GM12878 (cell line): ENCODE measurements around the gene FGF14. TPM values are rescaled to one million over a fixed set of nuclear protein-coding genes. Genes with fewer than 3 reads are reported as not detected.

Experiments
- ATAC-seq: fragments of 200-7000 bp; cut with Tn5 transposase; 3 replicates; pipeline ENCODE4 v1.9.1; 2020; ENCODE audit warnings: mild to moderate bottlenecking, moderate library complexity
- BruUV-seq: library from RNA; stranded (reverse); fragments of 400-500 nt; replicated peaks from 2 replicates; lab custom pipeline; 2021; lab: Mats Ljungman, UMichigan
- CTCF ChIA-PET: fragments of 300-600 bp; sonication (Branson Sonifier 250); formaldehyde crosslinking; extraction: SDS; loops from one replicate; lab custom pipeline; 2021; ENCODE audit warnings: inconsistent platforms; lab: Yijun Ruan, JAX
- POLR2A ChIA-PET: fragments of 350-600 bp; formaldehyde crosslinking; extraction: SDS; loops from one replicate; lab custom pipeline; 2021; ENCODE audit warnings: inconsistent platforms; lab: Charles Lee
- RAD21 ChIA-PET: fragments of 300-600 bp; sonication (Branson Sonifier 250); formaldehyde crosslinking; loops from one replicate; lab custom pipeline; 2023; ENCODE audit warnings: antibody characterized with exemption; ENCODE audit not compliant: unreplicated experiment; lab: Charles Lee
- SMC1A ChIA-PET: fragments of 300-600 bp; sonication (Branson Sonifier 250); formaldehyde crosslinking; loops from one replicate; lab custom pipeline; 2023; ENCODE audit not compliant: unreplicated experiment, uncharacterized antibody; lab: Charles Lee
- DNase-seq: peaks from one replicate; pipeline ENCODE4 v3.0.0-alpha.2; 2011; ENCODE audit warnings: low read depth, low spot score
- FAIRE-seq: peaks from 3 replicates; lab custom pipeline; 2011; peaks lifted over from hg19 to GRCh38; lab: Jason Lieb, UNC
- H2AFZ ChIP-seq: 2 replicates; pipeline ENCODE4 v1.6.0; 2011; ENCODE audit warnings: low read depth, low read length, control low read depth; ENCODE audit not compliant: control insufficient read depth
- H3K27ac ChIP-seq: 2 replicates; pipeline ENCODE4 v1.5.1; 2011; ENCODE audit warnings: control low read depth; ENCODE audit not compliant: control insufficient read depth, insufficient read depth
- H3K27me3 ChIP-seq, 2 experiments: replicated peaks in 1 of 2; 2 replicates each; pipeline versions ENCODE4 v1.6.0 to v1.6.1; 2011; ENCODE audit warnings: low read length in 1 of 2; ENCODE audit not compliant: control insufficient read depth in 2 of 2, insufficient read depth in 2 of 2
- H3K36me3 ChIP-seq, 2 experiments: 2 replicates each; pipeline ENCODE4 v1.5.1; 2011; ENCODE audit warnings: low read length in 1 of 2; ENCODE audit not compliant: control insufficient read depth in 2 of 2, insufficient read depth in 2 of 2
- H3K4me1 ChIP-seq: 2 replicates; pipeline ENCODE4 v1.6.1; 2011; ENCODE audit warnings: mild to moderate bottlenecking, low read length, moderate library complexity, mixed read lengths; ENCODE audit not compliant: control insufficient read depth, insufficient read depth
- H3K4me2 ChIP-seq: 2 replicates; pipeline ENCODE4 v1.6.0; 2011; ENCODE audit warnings: control low read depth; ENCODE audit not compliant: control insufficient read depth, insufficient read depth
- H3K4me3 ChIP-seq: fragments of 200-600 bp; sonication (generic); 2 replicates; pipeline ENCODE4 v1.5.1; 2016
- H3K79me2 ChIP-seq: 2 replicates; pipeline ENCODE4 v1.6.0; 2011; ENCODE audit warnings: low read length; ENCODE audit not compliant: control insufficient read depth, insufficient read depth
- H3K9ac ChIP-seq: 2 replicates; pipeline ENCODE4 v1.8.0; 2011; ENCODE audit warnings: low read length, control low read depth, mixed read lengths; ENCODE audit not compliant: control insufficient read depth, insufficient read depth
- H3K9me3 ChIP-seq: replicated peaks from 3 replicates; pipeline ENCODE4 v1.5.1; 2011; ENCODE audit warnings: mild to moderate bottlenecking, low read length; ENCODE audit not compliant: control insufficient read depth, insufficient read depth
- H4K20me1 ChIP-seq: 2 replicates; pipeline ENCODE4 v1.6.0; 2011; ENCODE audit not compliant: control insufficient read depth, insufficient read depth
- ATF2 ChIP-seq: IDR thresholded peaks from 2 replicates; pipeline ENCODE4 v1.6.1; 2012; ENCODE audit warnings: low read length, inconsistent platforms
- ATF7 ChIP-seq: fragments of 450-650 bp; IDR thresholded peaks from 2 replicates; pipeline ENCODE4 v1.6.1; 2016; ENCODE audit warnings: low read depth, mild to moderate bottlenecking
- CHD4 ChIP-seq: fragments of 200-600 bp; sonication (generic); IDR thresholded peaks from 2 replicates; pipeline ENCODE4 v1.6.1; 2016; ENCODE audit warnings: mild to moderate bottlenecking
- E2F4 ChIP-seq: IDR thresholded peaks from 2 replicates; pipeline ENCODE4 v1.6.1; 2012; ENCODE audit warnings: low read depth, low read length, improper control_type of control experiment
- FOS ChIP-seq: IDR thresholded peaks from 3 replicates; pipeline ENCODE4 v1.6.1; 2011; ENCODE audit warnings: borderline replicate concordance; ENCODE audit not compliant: insufficient read length; ENCODE audit errors: extremely low read depth
- FOXM1 ChIP-seq: IDR thresholded peaks from 2 replicates; pipeline ENCODE4 v1.6.1; 2012; ENCODE audit warnings: low read depth, mild to moderate bottlenecking, inconsistent platforms, low read length, moderate library complexity
- JUNB ChIP-seq: IDR thresholded peaks from 2 replicates; pipeline ENCODE4 v1.6.1; 2016; ENCODE audit warnings: antibody characterized with exemption, mild to moderate bottlenecking
- MAX ChIP-seq: IDR thresholded peaks from 2 replicates; pipeline ENCODE4 v1.6.1; 2012; ENCODE audit warnings: low read depth, low read length, improper control_type of control experiment
- NFXL1 ChIP-seq: fragments of 450-650 bp; IDR thresholded peaks from 2 replicates; pipeline ENCODE4 v1.6.1; 2017; ENCODE audit warnings: antibody characterized with exemption, mild to moderate bottlenecking, borderline replicate concordance
- NR2C1 ChIP-seq: fragments of 450-650 bp; IDR thresholded peaks from 2 replicates; pipeline ENCODE4 v1.6.1; 2017; ENCODE audit warnings: antibody characterized with exemption, mild to moderate bottlenecking, moderate library complexity
- PAX8 ChIP-seq: fragments of 450-650 bp; IDR thresholded peaks from 2 replicates; pipeline ENCODE4 v1.6.1; 2017; ENCODE audit warnings: mild to moderate bottlenecking, moderate library complexity
- RCOR1 ChIP-seq: conservative IDR thresholded peaks from 2 replicates; pipeline ENCODE4 v1.6.1; 2012; ENCODE audit warnings: low read depth, low read length, improper control_type of control experiment
- SMAD1 ChIP-seq: fragments of 450-650 bp; IDR thresholded peaks from 2 replicates; pipeline ENCODE4 v1.6.1; 2018; ENCODE audit warnings: mild to moderate bottlenecking, low read depth; ENCODE audit not compliant: partially characterized antibody
- SRF ChIP-seq, 2 experiments: IDR thresholded peaks; 2 replicates each; pipeline ENCODE4 v1.6.1; 2011; ENCODE audit warnings: low read depth in 2 of 2, low read length in 2 of 2, mild to moderate bottlenecking in 1 of 2, moderate library complexity in 1 of 2
- WGBS: methylation state at CpG from one replicate; pipeline ENCODE4 v1.1.6; 2016; ENCODE audit warnings: low lambda C conversion rate; ENCODE audit not compliant: insufficient replicate concordance, insufficient coverage; ENCODE audit errors: missing lambda C conversion rate; 5-methylcytosine and 5-hydroxymethylcytosine counted together
- in situ Hi-C: fragments of 300-500 bp; cut with MboI; formaldehyde crosslinking; loops from 9 replicates; pipeline ENCODE4 v1.14.3; 2018; ENCODE audit warnings: mixed read lengths
- intact Hi-C: fragments of 100-400 bp; cut with micrococcal nuclease; formaldehyde crosslinking; loops from one replicate; pipeline ENCODE4 v1.14.2; 2022; ENCODE audit not compliant: unreplicated experiment
- polyA plus RNA-seq, 11 experiments: library from polyadenylated mRNA; depleted of rRNA in 4 of 11; unstranded in 6 of 11; stranded (reverse) in 5 of 11; fragments of >200 nt; fragmentation: Nextera tagmentation in 4 of 11; fragmentation: Illumina TruSeq in 1 of 11; extraction: Ambion mirVana in 4 of 11; extraction: Trizol in 1 of 11; gene quantifications; 1 replicate in 1 of 11; 2 replicates in 10 of 11; pipeline versions ENCODE4 v1.2.1 to v1.2.3, GENCODE V29; 2011 to 2016; ENCODE audit warnings: inconsistent platforms in 2 of 11, missing spikeins in 2 of 11, low read depth in 1 of 11
- total RNA-seq, 4 experiments: library from RNA; depleted of rRNA in 3 of 4; stranded (reverse); fragments of >200 nt in 3 of 4; fragmentation: Illumina TruSeq in 1 of 4; extraction: Trizol in 1 of 4; gene quantifications; 2 replicates each; pipeline versions ENCODE4 v1.2.1 to v1.2.3, GENCODE V29; 2013 to 2021
- TF ChIP-seq, protein P1 (sequence below): fragments of 450-650 bp; IDR thresholded peaks from 2 replicates; pipeline ENCODE4 v1.6.1; 2017; ENCODE audit warnings: mild to moderate bottlenecking, moderate library complexity
- TF ChIP-seq, protein P2 (sequence below): fragments of 450-650 bp; conservative IDR thresholded peaks from 2 replicates; pipeline ENCODE4 v1.6.1; 2017; ENCODE audit warnings: mild to moderate bottlenecking, moderate library complexity

The FGF14 gene
- total and polyA plus RNA-seq, 10 of the 15 experiments (the other 5 are each of a cell fraction or from before 2014, with no cell fraction given): under 0.01 to 0.44 (median 0.04) TPM

DNA sequence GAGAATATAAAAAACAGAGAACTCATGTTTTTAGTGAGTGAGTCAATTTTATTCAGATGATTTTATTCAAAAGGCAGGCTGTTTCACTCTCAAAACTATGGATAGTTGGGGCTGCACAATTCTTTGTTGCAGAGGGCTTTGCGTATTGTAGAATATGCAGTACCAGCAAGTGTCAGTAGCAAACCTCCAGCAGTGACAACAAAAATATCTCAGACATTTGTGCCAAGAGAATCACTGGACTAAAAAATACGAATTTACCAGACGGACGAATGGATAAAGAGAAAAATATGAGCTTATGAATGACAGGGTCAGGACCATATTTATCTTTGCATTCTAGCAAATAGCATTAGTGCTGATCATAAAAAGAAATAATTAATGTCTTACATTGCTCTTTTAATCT, 359.1 kb downstream of the FGF14 start:
- no peak overlapping the region for H3K27ac ChIP-seq
- H3K9me3 ChIP-seq: no peaks in the 10 kb centered on the region
- no TSS peak for BruUV-seq
- ATAC-seq (no peak), DNase-seq (no peak), FAIRE-seq (no peak)
- 24% methylated on average over 4 of the region's 4 CpGs for WGBS
- no peaks in the 10 kb centered on the region for H3K4me1 ChIP-seq
- no peaks in the 10 kb centered on the region for H4K20me1 ChIP-seq
- SMC1A ChIA-PET: no interaction called here
- no peak overlapping the region for H3K4me2 ChIP-seq
- CTCF ChIA-PET: no interaction called here
- no peak overlapping the region for H2AFZ ChIP-seq
- in situ Hi-C loops: no loop called here
- POLR2A ChIA-PET: no interaction called here
- no peak overlapping the region for H3K4me3 ChIP-seq
- intact Hi-C loops: no loop called here
- no peaks in the 10 kb centered on the region for H3K36me3 ChIP-seq
- RAD21 ChIA-PET: no interaction called here
- H3K79me2 ChIP-seq: no peaks in the 10 kb centered on the region
- no peaks in the 10 kb centered on the region for H3K27me3 ChIP-seq
- no peak overlapping the region for H3K9ac ChIP-seq
- TF ChIP-seq NR2C1 (no peak), FOXM1 (no peak), NFXL1 (no peak), JUNB (no peak), MAX (no peak), SMAD1 (no peak), ATF7 (no peak), PAX8 (no peak), E2F4 (no peak), CHD4 (no peak), RCOR1 (no peak), SRF (IDR thresholded peaks at IDR 0.05; ENCODE audit: low read depth in 2 of 2, low read length in 2 of 2) (no peak), FOS (no peak), ATF2 (no peak)
- TF ChIP-seq, protein P1, sequence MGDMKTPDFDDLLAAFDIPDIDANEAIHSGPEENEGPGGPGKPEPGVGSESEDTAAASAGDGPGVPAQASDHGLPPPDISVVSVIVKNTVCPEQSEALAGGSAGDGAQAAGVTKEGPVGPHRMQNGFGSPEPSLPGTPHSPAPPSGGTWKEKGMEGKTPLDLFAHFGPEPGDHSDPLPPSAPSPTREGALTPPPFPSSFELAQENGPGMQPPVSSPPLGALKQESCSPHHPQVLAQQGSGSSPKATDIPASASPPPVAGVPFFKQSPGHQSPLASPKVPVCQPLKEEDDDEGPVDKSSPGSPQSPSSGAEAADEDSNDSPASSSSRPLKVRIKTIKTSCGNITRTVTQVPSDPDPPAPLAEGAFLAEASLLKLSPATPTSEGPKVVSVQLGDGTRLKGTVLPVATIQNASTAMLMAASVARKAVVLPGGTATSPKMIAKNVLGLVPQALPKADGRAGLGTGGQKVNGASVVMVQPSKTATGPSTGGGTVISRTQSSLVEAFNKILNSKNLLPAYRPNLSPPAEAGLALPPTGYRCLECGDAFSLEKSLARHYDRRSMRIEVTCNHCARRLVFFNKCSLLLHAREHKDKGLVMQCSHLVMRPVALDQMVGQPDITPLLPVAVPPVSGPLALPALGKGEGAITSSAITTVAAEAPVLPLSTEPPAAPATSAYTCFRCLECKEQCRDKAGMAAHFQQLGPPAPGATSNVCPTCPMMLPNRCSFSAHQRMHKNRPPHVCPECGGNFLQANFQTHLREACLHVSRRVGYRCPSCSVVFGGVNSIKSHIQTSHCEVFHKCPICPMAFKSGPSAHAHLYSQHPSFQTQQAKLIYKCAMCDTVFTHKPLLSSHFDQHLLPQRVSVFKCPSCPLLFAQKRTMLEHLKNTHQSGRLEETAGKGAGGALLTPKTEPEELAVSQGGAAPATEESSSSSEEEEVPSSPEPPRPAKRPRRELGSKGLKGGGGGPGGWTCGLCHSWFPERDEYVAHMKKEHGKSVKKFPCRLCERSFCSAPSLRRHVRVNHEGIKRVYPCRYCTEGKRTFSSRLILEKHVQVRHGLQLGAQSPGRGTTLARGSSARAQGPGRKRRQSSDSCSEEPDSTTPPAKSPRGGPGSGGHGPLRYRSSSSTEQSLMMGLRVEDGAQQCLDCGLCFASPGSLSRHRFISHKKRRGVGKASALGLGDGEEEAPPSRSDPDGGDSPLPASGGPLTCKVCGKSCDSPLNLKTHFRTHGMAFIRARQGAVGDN: no peak
- TF ChIP-seq, protein P2, sequence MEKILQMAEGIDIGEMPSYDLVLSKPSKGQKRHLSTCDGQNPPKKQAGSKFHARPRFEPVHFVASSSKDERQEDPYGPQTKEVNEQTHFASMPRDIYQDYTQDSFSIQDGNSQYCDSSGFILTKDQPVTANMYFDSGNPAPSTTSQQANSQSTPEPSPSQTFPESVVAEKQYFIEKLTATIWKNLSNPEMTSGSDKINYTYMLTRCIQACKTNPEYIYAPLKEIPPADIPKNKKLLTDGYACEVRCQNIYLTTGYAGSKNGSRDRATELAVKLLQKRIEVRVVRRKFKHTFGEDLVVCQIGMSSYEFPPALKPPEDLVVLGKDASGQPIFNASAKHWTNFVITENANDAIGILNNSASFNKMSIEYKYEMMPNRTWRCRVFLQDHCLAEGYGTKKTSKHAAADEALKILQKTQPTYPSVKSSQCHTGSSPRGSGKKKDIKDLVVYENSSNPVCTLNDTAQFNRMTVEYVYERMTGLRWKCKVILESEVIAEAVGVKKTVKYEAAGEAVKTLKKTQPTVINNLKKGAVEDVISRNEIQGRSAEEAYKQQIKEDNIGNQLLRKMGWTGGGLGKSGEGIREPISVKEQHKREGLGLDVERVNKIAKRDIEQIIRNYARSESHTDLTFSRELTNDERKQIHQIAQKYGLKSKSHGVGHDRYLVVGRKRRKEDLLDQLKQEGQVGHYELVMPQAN: no peak
